Measurements from ENCODE around the gene UNC13C.

GRCh38 chr15:53987480-53987879 lies 9.2 kb downstream of the UNC13C start:
- TF ChIP-seq MXI1 (conservative IDR thresholded peaks at IDR 0.05; ENCODE audit: poor library complexity, severe bottlenecking) = no peak
- no peak for TF ChIP-seq CTCF (IDR thresholded peaks at IDR 0.05; ENCODE audit: poor library complexity, severe bottlenecking)
- TF ChIP-seq POLR2AphosphoS5 (IDR thresholded peaks at IDR 0.05) = no peak
- TF ChIP-seq TAF1 (IDR thresholded peaks at IDR 0.05; ENCODE audit: low read depth) = no peak
- TF ChIP-seq REST (IDR thresholded peaks at IDR 0.05; ENCODE audit: borderline replicate concordance) = no peak
- TF ChIP-seq EP300 (conservative IDR thresholded peaks at IDR 0.05; ENCODE audit: poor library complexity, severe bottlenecking) = no peak
- no peak for TF ChIP-seq EZH2 (IDR thresholded peaks at IDR 0.05; ENCODE audit: borderline replicate concordance, insufficient read depth, low read length, poor library complexity, severe bottlenecking)

All from neural cell (in vitro differentiated cells).